Keratinocyte (primary cell): ENCODE data around the gene DET1. TPM values are rescaled to one million over a fixed set of nuclear protein-coding genes. Genes with fewer than 3 reads are reported as not detected.
"Not testable (repeated sequence)": the region's sequence is repeated elsewhere in the genome, so short reads cannot be mapped to it uniquely, and the experiment has no call there.

Source experiments
- DNase-seq: peaks from one replicate; pipeline ENCODE4 v3.0.0-alpha.2; 2011; ENCODE audit warnings: low read depth, missing footprints, low spot score
- FAIRE-seq: peaks from 2 replicates; lab custom pipeline; 2011; peaks lifted over from hg19 to GRCh38; lab: Jason Lieb, UNC
- H2AFZ ChIP-seq: 2 replicates; pipeline ENCODE4 v1.6.0; 2012; ENCODE audit warnings: low read length, control low read depth, inconsistent platforms; ENCODE audit not compliant: control insufficient read depth
- H3K27ac ChIP-seq: 2 replicates; pipeline ENCODE4 v1.5.1; 2011; ENCODE audit warnings: low read length; ENCODE audit not compliant: control insufficient read depth, insufficient read depth
- H3K27me3 ChIP-seq: 3 replicates; pipeline ENCODE4 v1.6.0; 2011; ENCODE audit warnings: low read length; ENCODE audit not compliant: control insufficient read depth, insufficient read depth; ENCODE audit errors: extremely low read depth
- H3K36me3 ChIP-seq, 2 experiments: 2 replicates in 1 of 2; 3 replicates in 1 of 2; pipeline ENCODE4 v1.5.1; 2011; ENCODE audit warnings: low read length in 2 of 2, mild to moderate bottlenecking in 1 of 2; ENCODE audit not compliant: control insufficient read depth in 2 of 2, insufficient read depth in 2 of 2; ENCODE audit errors: extremely low read depth in 1 of 2
- H3K4me1 ChIP-seq: 3 replicates; pipeline ENCODE4 v1.5.1; 2011; ENCODE audit warnings: low read length; ENCODE audit not compliant: control insufficient read depth, insufficient read depth; ENCODE audit errors: extremely low read depth
- H3K4me2 ChIP-seq: 3 replicates; pipeline ENCODE4 v1.6.0; 2011; ENCODE audit warnings: low read depth, low read length; ENCODE audit not compliant: control insufficient read depth, insufficient read depth; ENCODE audit errors: extremely low read depth
- H3K4me3 ChIP-seq, 3 experiments: fragments of 200-600 bp in 1 of 3; sonication (generic) in 1 of 3; 2 replicates in 2 of 3; 3 replicates in 1 of 3; pipeline ENCODE4 v1.5.1; 2011 to 2016; ENCODE audit warnings: low read length in 3 of 3, mild to moderate bottlenecking in 3 of 3, control low read depth in 2 of 3, inconsistent platforms in 1 of 3, low read depth in 1 of 3, mixed read lengths in 1 of 3, mixed run types in 1 of 3, moderate library complexity in 1 of 3; ENCODE audit not compliant: control insufficient read depth in 2 of 3, insufficient read depth in 2 of 3; ENCODE audit errors: extremely low read depth in 1 of 3
- H3K79me2 ChIP-seq: 2 replicates; pipeline ENCODE4 v1.6.0; 2012; ENCODE audit warnings: low read length; ENCODE audit not compliant: control insufficient read depth, insufficient read depth
- H3K9ac ChIP-seq: 3 replicates; pipeline ENCODE4 v1.6.0; 2011; ENCODE audit warnings: low read length; ENCODE audit not compliant: control insufficient read depth, insufficient read depth; ENCODE audit errors: extremely low read depth
- H3K9me1 ChIP-seq: 3 replicates; pipeline ENCODE4 v1.6.0; 2011; ENCODE audit warnings: low read length; ENCODE audit not compliant: control insufficient read depth, insufficient read depth; ENCODE audit errors: extremely low read depth
- H3K9me3 ChIP-seq: 2 replicates; pipeline ENCODE4 v1.5.1; 2012; ENCODE audit warnings: low read depth, low read length; ENCODE audit not compliant: control insufficient read depth
- H4K20me1 ChIP-seq: 3 replicates; pipeline ENCODE4 v1.6.0; 2011; ENCODE audit warnings: low read length; ENCODE audit not compliant: control insufficient read depth, insufficient read depth; ENCODE audit errors: extremely low read depth
- CTCF ChIP-seq, 3 experiments: IDR thresholded peaks in 1 of 3; conservative IDR thresholded peaks in 1 of 3; optimal IDR thresholded peaks in 1 of 3; 2 replicates in 2 of 3; 3 replicates in 1 of 3; pipeline versions ENCODE3 to v1.5.1; 2011; ENCODE audit warnings: low read length in 3 of 3, mild to moderate bottlenecking in 3 of 3, moderate library complexity in 2 of 3, control low read depth in 1 of 3, inconsistent platforms in 1 of 3; ENCODE audit not compliant: insufficient read depth in 2 of 3; ENCODE audit errors: extremely low read depth in 1 of 3
- EZH2 ChIP-seq: IDR thresholded peaks from one replicate; pipeline ENCODE4 v1.6.1; 2012; ENCODE audit warnings: inconsistent platforms, mild to moderate bottlenecking, low read length, moderate library complexity
- dilution Hi-C: fragments of 300-500 bp; cut with MboI; formaldehyde crosslinking; loops from one replicate; pipeline ENCODE4 v1.7.0; 2020; ENCODE audit warnings: low sequenced_read_pairs; ENCODE audit not compliant: extremely low pct_ligation_motif_present
- polyA plus RNA-seq, 5 experiments: library from polyadenylated mRNA; depleted of rRNA in 3 of 5; stranded (reverse) in 3 of 5; stranded (forward) in 1 of 5; unstranded in 1 of 5; fragments of >200 nt; gene quantifications; 1 replicate in 1 of 5; 2 replicates in 3 of 5; 3 replicates in 1 of 5; pipeline versions ENCODE4 v1.2.1 to v1.2.3, GENCODE V29; 2011 to 2012; ENCODE audit warnings: missing spikeins in 2 of 5, low read depth in 1 of 5, low replicate concordance in 1 of 5

The DET1 gene
- polyA plus RNA-seq, 1 donor (not counting 4 experiments of a cell fraction or from before 2014, with no cell fraction given) = 1.1 TPM

GRCh38 chr15:88563638-88564037 is 17.2 kb upstream of the DET1 start:
- H3K4me3 ChIP-seq = no peak overlapping the region
- no peaks in the 10 kb centered on the region for H3K9me3 ChIP-seq
- H3K4me1 ChIP-seq = no peaks in the 10 kb centered on the region
- FAIRE-seq (no peak), DNase-seq (no peak)
- no peak overlapping the region for H3K9ac ChIP-seq
- no peaks in the 10 kb centered on the region for H3K27me3 ChIP-seq
- no peak overlapping the region for H3K4me2 ChIP-seq
- H3K36me3 ChIP-seq = no peaks in the 10 kb centered on the region
- H3K27ac ChIP-seq = no peak overlapping the region
- no peaks in the 10 kb centered on the region for H4K20me1 ChIP-seq
- H2AFZ ChIP-seq = no peak overlapping the region
- dilution Hi-C loops = no loop called here
- no peaks in the 10 kb centered on the region for H3K9me1 ChIP-seq
- H3K79me2 ChIP-seq = no peaks in the 10 kb centered on the region
- TF ChIP-seq CTCF (optimal IDR thresholded peaks at IDR 0.05 in 1 of 3, IDR thresholded peaks at IDR 0.05 in 1 of 3, conservative IDR thresholded peaks at IDR 0.05 in 1 of 3; ENCODE audit: extremely low read depth in 1 of 3, insufficient read depth in 2 of 3, low read length in 3 of 3) = no peak
- no peak for TF ChIP-seq EZH2

GRCh38 chr15:88559565-88559964 is 13.1 kb upstream of the DET1 start:
- H3K79me2 ChIP-seq, H3K9me3 ChIP-seq, H3K27ac ChIP-seq, H3K9me1 ChIP-seq, H3K27me3 ChIP-seq, dilution Hi-C loops, FAIRE-seq, H3K9ac ChIP-seq, H2AFZ ChIP-seq, DNase-seq, H3K4me3 ChIP-seq, H3K36me3 ChIP-seq, H3K4me1 ChIP-seq, H4K20me1 ChIP-seq, H3K4me2 ChIP-seq: not testable (repeated sequence)

- H3K9me1 ChIP-seq, H2AFZ ChIP-seq, H3K27ac ChIP-seq, H3K36me3 ChIP-seq, FAIRE-seq, dilution Hi-C loops, H3K4me3 ChIP-seq, H3K4me2 ChIP-seq, H3K79me2 ChIP-seq, DNase-seq, H4K20me1 ChIP-seq, H3K9me3 ChIP-seq, H3K9ac ChIP-seq, H3K4me1 ChIP-seq, H3K27me3 ChIP-seq: not testable (repeated sequence)
These were observed 11.5 kb upstream of the DET1 start for GRCh38 chr15:88558026-88558425.

- H2AFZ ChIP-seq, H3K36me3 ChIP-seq, FAIRE-seq, H3K9ac ChIP-seq, dilution Hi-C loops, DNase-seq, H4K20me1 ChIP-seq, H3K4me2 ChIP-seq, H3K79me2 ChIP-seq, H3K27ac ChIP-seq, H3K4me3 ChIP-seq, H3K27me3 ChIP-seq, H3K9me1 ChIP-seq, H3K4me1 ChIP-seq, H3K9me3 ChIP-seq: not testable (repeated sequence)
These were observed 1.5 kb upstream of the DET1 start for GRCh38 chr15:88548009-88548408.
